HG02623 (cell line): ENCODE measurements around the gene GPN2.

Experiments
- ATAC-seq: cut with Tn5 transposase; IDR thresholded peaks from one replicate; pipeline ENCODE4 v1.9.1; 2021; ENCODE audit warnings: moderate library complexity; ENCODE audit not compliant: unreplicated experiment

GPN2 gene

DNA sequence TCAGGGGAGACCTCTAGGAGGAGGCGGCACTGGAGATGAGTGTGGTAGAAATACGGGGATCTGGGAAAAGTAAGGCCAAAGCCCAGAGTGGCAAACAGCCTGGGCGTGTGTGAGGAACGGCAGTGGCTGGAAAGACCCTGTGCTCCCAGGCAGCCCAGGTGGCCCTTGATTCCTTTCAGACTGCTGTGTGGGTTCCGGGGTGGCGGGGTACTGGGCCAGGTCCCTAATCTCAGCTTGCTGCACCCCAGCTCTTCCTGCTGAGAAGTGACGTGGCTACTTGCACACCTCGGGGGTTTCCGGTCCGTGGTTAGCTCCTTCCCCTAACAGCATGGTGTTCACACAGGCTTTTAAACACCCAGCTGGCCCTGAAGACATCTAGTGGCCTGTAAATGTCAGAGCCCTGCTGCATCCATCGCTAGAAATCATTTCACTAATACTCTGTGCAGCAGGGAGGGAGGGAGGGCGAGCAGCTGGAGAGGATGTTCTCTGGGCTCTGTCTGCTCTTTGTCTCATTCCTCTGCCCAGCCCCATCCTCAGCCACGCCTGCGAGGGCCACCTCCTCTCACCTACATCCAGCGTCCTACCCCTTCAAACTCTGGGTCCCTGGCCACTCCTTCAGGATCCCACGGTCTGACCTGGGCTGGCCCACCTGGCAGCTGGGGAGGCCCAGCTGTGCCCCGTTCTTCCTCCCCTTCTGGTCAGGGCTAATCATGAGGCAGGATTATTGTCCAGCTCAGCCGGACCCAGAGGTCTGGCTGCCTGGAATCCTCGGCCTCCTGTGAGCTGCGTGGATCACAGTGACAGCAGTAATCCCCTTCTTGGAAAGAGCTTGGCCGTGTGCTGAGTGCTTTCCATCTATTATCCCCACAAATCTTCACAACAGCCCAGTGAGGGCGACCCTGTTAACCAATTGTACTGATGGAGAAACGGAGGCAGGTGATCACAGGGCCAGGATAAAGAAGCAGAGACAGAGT lies 56.4 kb downstream of the GPN2 start:
- ATAC-seq, result peak; percentile 69

DNA sequence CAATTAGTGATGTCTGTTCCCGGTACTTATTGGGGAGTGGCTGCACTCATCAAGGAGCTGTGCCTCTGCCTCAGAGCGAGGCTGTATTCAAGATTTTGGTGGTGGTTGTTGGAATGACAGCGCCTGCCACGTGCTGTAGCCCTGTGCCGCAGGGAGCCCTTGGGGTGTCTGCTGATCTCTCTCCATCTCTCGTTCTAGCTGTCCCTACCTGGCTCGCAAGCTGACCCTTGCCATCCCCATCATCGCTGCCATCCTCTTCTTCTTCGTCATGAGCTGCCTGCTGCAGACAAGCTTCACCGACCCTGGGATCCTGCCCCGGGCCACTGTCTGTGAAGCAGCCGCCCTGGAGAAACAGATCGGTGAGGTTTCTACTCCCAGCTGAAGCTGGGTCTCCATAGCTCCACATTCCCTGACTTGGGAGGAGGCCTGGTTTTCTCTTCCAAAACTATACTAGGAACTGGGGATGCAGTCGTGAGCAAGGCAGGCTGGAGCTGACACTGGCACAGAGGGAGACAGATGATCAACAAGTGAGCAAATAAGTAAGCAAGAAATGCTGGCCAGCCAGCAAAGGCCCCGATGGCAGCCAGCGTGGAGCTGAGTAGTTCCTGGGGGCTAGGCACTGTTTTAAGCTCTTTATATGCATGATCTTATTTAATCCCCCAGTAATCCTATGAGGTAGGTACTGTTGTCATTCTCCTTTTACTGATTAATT lies 57.7 kb downstream of the GPN2 start:
- ATAC-seq, result no peak

DNA sequence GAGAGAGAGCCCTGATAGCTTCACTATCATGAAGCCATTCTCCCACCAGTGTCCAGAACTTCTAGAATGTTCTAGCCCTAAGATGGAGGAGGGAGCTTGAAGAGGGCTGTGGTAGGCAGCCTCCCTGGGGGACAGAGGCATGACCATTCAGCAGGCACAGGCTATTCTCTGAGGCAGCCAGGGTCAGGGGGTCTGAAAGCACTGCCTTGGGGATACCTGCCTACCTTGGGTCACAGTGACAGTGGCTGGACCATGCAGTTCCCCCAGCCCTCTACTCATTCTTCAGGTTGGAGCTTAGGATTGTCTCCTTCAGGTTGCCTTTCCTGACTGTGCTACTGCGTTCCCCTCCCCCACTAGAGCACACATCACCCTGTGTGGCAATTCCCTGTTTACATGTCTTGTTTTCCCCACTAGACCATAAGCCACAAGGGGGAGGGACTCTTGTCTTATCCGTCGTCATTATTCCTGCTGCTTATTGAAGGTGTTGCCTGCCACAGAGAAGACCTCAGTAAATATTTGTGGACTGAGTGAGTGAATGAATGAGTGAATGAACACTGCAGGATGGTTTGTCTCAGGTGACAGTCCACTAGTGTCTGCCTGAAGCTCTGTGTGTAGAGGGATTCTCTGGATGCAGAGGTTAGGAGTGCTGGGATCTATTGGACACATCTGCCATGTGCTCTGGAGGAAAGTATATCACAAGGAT lies 58.4 kb downstream of the GPN2 start:
- no peak for ATAC-seq

DNA sequence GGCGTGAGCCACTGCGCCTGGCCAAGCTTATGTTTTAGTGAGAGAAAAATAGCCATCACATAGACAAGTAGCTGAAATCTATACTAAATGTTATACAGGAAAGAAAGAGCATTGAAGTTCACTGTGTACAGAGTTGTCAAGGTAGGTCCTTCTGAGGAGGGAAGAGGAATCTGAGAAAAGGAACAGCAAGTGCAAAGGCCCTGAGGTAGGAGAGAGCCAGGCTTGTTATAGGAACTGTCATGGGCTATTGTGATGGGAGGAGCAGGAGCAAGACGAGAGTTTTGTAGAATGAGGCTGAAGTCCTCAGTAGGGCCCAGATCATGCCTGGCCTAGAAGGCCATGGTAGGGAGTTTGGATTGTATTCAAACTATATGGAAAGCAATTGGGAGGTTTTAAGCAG lies 59.0 kb downstream of the GPN2 start:
- ATAC-seq, result no peak

DNA sequence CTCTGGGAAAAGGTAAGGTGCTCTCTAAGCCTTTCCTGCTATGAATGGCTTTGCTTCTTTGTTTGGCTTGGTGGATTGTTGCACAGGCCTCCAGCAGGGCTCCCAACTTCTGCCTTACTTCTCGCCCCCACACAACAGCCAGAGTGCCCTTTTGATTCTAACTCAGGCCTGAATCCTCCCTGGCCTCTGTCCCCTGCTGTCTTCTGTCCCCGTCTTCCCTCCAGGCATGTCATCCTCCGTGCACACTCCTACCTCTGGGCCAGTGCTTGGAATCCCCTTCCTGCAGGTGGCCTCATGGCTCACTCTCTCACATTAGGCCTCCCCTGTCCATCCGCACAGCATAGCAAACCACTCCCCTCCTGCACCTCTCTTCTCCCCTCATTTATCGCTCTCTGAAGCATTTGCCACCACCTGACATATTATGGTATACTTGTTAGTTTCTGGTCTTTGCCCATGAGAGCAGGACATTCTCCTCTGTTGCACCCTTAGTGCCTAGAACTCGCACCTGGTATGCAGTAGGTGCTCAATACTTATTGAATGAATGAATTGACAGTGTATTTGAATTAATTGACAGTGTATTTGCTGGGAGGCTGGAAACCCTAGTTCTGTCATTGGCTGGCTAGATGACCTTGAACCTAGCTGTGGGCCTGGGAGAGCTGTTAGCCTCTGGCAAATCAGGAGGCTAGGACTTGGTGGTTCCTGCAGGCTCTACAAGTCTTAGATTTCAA lies 60.7 kb downstream of the GPN2 start:
- ATAC-seq, result no peak

DNA sequence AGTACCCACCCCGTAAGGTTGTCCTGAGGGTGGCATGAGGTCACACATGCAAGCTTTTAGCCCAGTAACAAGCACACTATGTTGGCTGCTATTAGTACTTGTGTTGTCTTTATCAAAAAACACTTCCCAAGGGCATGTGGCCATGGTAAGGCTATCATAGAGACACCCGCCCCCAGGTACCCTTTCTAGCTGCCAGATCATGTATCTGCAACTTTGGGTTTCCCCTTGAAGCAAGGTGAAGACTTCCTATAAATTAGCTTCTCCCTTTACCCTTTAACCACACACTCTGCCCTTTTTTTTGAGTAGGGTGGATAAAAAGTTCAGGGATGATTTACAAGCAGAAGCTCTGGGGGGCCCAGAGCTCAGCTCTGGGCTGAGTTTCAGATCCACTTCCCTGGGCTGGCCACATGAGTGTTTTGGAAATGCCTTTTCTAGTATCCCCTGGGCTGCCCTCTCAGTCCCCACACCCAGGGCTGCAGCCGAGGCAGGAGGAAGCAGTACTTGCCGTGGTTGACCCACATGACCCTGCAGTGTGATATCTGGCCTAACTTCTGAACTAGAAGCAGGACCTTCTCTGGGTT lies 61.6 kb downstream of the GPN2 start:
- no peak for ATAC-seq

DNA sequence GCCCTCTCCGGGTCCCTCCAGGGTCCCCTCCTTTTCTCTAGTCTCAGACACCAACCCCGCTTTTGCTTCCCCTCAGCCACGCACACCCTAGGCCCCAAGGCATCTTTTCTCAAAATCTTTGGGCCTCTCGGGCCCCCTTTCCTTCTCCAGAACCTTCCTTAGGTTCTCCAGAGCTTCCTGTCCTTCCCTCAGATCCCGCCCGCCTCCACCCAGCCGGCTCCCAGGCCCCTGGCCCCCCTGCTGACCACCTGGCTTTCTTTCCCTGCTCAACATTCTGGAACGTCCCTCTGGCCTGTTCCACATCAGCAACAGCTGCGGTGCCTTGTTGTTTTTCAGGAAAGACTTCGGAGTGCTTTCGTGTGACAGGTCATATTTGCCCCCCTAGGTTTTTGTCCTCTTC lies 62.4 kb downstream of the GPN2 start:
- ATAC-seq, result no peak

DNA sequence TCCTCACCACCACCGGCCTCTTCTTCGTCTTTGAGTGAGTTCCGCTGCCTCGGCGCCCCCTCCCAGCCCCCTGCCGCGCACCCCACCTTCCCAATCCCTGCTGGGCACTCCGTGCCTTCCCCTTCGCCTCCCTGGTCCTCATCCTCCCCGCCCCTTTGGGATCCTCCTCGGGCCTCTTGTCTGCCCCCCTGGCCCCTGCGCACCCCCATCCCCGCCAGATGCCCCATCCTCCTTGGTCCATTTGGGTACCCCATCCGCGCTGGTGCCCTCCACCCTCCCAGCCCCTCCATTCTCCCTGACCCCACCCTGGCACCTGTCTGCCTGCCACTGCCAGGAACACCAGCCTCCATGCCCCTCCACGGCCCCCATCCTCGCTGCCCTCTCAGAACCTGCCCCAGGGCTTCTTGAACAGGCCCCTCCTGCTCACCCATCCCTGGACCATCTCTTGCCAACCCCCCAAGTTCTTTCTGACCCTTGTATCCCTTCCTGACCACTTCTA lies 62.9 kb downstream of the GPN2 start:
- ATAC-seq, result no peak

DNA sequence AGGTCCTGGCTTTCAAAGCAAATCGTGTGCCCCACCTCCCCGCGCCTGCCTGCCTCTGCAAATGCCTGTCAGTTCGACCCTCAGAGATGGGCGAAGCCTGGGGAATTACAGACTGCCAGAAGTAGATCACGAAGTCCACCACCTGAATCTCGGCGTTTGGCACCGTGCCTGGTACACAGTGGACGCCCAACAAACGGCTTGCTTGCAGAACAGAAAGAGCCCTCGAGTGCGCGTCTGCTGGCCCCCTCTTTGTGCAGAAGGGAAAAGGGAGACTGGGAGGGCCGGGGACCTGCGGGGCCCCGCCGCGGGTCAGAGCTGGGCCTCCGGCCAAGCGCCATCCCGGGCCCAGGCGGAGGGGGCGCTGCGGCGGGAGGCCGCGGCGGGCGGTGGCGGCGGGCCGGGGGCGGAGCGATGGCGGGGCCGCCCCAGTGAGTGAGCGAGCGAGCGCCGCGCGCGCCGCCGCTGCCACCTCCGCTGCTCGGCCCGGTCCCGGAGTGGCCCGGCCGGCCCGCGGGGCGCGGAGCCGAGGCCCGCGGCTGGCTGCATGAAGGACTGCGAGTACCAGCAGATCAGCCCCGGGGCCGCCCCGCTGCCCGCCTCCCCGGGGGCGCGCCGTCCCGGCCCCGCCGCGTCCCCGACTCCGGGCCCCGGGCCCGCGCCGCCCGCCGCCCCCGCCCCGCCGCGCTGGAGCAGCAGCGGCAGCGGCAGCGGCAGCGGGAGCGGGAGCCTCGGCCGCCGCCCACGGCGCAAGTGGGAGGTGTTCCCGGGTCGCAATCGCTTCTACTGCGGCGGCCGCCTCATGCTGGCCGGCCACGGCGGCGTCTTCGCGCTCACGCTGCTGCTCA lies 63.6 kb downstream of the GPN2 start, which contains the start of gene ZDHHC18:
Gene ZDHHC18 (plus strand): TSS at position 428 of the 845 bp plus-strand sequence. CDS start 117 bp downstream, at position 545.
- ATAC-seq, result peak; percentile 67
